OCI-LY1 (cell line): ENCODE measurements around the gene TRPV6.

ENCODE experiments used
- H2AFZ ChIP-seq: fragments of 200-600 bp; sonication (generic), shearing (Covaris generic); 2 replicates; pipeline ENCODE4 v1.6.0; 2014; ENCODE audit warnings: antibody characterized with exemption, mild to moderate bottlenecking, low read length
- H3F3A ChIP-seq: fragments of 200-600 bp; sonication (generic), shearing (Covaris generic); 2 replicates; pipeline ENCODE4 v1.6.0; 2014; ENCODE audit warnings: mild to moderate bottlenecking, antibody characterized with exemption, low read length, moderate library complexity; ENCODE audit not compliant: insufficient read depth
- H3K27ac ChIP-seq: fragments of 200-600 bp; sonication (generic); 2 replicates; pipeline ENCODE4 v1.5.1; 2014; ENCODE audit warnings: low read length, mixed run types, mild to moderate bottlenecking, low read depth; ENCODE audit not compliant: poor library complexity, severe bottlenecking
- H3K27me3 ChIP-seq: fragments of 200-600 bp; sonication (generic); 2 replicates; pipeline ENCODE4 v1.6.0; 2014; ENCODE audit warnings: antibody characterized with exemption, mild to moderate bottlenecking, low read length, moderate library complexity; ENCODE audit not compliant: insufficient read depth
- H3K36me3 ChIP-seq: fragments of 200-600 bp; sonication (generic); 2 replicates; pipeline ENCODE4 v1.6.1; 2014; ENCODE audit warnings: mild to moderate bottlenecking, antibody characterized with exemption, low read length, moderate library complexity, mixed read lengths; ENCODE audit not compliant: insufficient read depth
- H3K4me1 ChIP-seq: fragments of 200-600 bp; sonication (generic); 2 replicates; pipeline ENCODE4 v1.5.1; 2014; ENCODE audit warnings: mild to moderate bottlenecking, low read length, moderate library complexity; ENCODE audit not compliant: insufficient read depth, severe bottlenecking
- H3K4me2 ChIP-seq: fragments of 200-600 bp; sonication (generic), shearing (Covaris generic); 2 replicates; pipeline ENCODE4 v1.6.1; 2014; ENCODE audit warnings: low read length
- H3K4me3 ChIP-seq: fragments of 200-600 bp; sonication (generic); 2 replicates; pipeline ENCODE4 v1.5.1; 2014; ENCODE audit warnings: low read length, low read depth, mild to moderate bottlenecking, mixed read lengths; ENCODE audit not compliant: poor library complexity, severe bottlenecking
- H3K79me2 ChIP-seq: fragments of 200-600 bp; shearing (Covaris generic); 2 replicates; pipeline ENCODE4 v1.6.1; 2016; ENCODE audit warnings: mixed run types, low read length, mixed read lengths; ENCODE audit not compliant: insufficient read depth
- H3K9ac ChIP-seq: fragments of 200-600 bp; sonication (generic), shearing (Covaris generic); 2 replicates; pipeline ENCODE4 v1.6.1; 2014; ENCODE audit warnings: mild to moderate bottlenecking, low read length, mixed read lengths
- H3K9me2 ChIP-seq: fragments of 200-600 bp; sonication (generic), shearing (Covaris generic); 2 replicates; pipeline ENCODE4 v1.6.1; 2014; ENCODE audit warnings: low read depth, mild to moderate bottlenecking, low read length, mixed read lengths
- H3K9me3 ChIP-seq: fragments of 200-600 bp; shearing (Covaris generic); 2 replicates; pipeline ENCODE4 v1.6.1; 2014; ENCODE audit warnings: low read length, mixed read lengths
- H4K20me1 ChIP-seq: fragments of 200-600 bp; sonication (generic), shearing (Covaris generic); 2 replicates; pipeline ENCODE4 v1.6.0; 2016; ENCODE audit warnings: mild to moderate bottlenecking, low read length; ENCODE audit not compliant: insufficient read depth
- CTCF ChIP-seq: fragments of 200-600 bp; sonication (generic), shearing (Covaris generic); IDR thresholded peaks from 2 replicates; pipeline ENCODE4 v1.5.1; 2017; ENCODE audit warnings: mild to moderate bottlenecking, antibody characterized with exemption, low read length, moderate library complexity, mixed read lengths
- EZH2 ChIP-seq: fragments of 200-600 bp; sonication (generic), shearing (Covaris generic); IDR thresholded peaks from 2 replicates; pipeline ENCODE4 v1.8.0; 2017; ENCODE audit warnings: borderline replicate concordance, mixed run types, mild to moderate bottlenecking, antibody characterized with exemption, low read length, moderate library complexity, mixed read lengths

The TRPV6 gene

GRCh38 chr7:142881586-142882337, 3.8 kb downstream of the TRPV6 start:
- Histone ChIP-seq H3K36me3 (no peaks in the 10 kb centered on the region), H3K9me3 (no peaks in the 10 kb centered on the region), H2AFZ (no peak overlapping the region), H3K9me2 (no peaks in the 10 kb centered on the region), H4K20me1 (no peaks in the 10 kb centered on the region), H3K9ac (no peak overlapping the region), H3K27me3 (no peaks in the 10 kb centered on the region; the same call in none of the 2 replicates), H3K4me3 (no peak overlapping the region), H3K27ac (no peak overlapping the region), H3K4me1 (no peaks in the 10 kb centered on the region), H3K79me2 (no peaks in the 10 kb centered on the region), H3F3A (no peaks in the 10 kb centered on the region), H3K4me2 (no peak overlapping the region)
- TF ChIP-seq EZH2 (no peak), CTCF (no peak)

- H3K27ac ChIP-seq = no peak overlapping the region
- H4K20me1 ChIP-seq = no peaks in the 10 kb centered on the region
- H2AFZ ChIP-seq = no peak overlapping the region
- no peaks in the 10 kb centered on the region for H3K4me1 ChIP-seq
- H3K27me3 ChIP-seq = no peaks in the 10 kb centered on the region; the same call in 1 of the 2 replicates
- H3K36me3 ChIP-seq = no peaks in the 10 kb centered on the region
- H3K4me2 ChIP-seq = no peak overlapping the region
- no peaks in the 10 kb centered on the region for H3F3A ChIP-seq
- TF ChIP-seq EZH2 (no peak), CTCF (peak; percentile 91)
- no peak overlapping the region for H3K9ac ChIP-seq
- H3K79me2 ChIP-seq = no peaks in the 10 kb centered on the region
- H3K4me3 ChIP-seq = no peak overlapping the region
- no peaks in the 10 kb centered on the region for H3K9me3 ChIP-seq
- H3K9me2 ChIP-seq = no peaks in the 10 kb centered on the region
Observed at GRCh38 chr7:142880876-142881505, 4.6 kb downstream of the TRPV6 start.

GRCh38 chr7:142879060-142879459, 6.5 kb downstream of the TRPV6 start:
- no peaks in the 10 kb centered on the region for H3K79me2 ChIP-seq
- no peak overlapping the region for H2AFZ ChIP-seq
- no peaks in the 10 kb centered on the region for H4K20me1 ChIP-seq
- H3K36me3 ChIP-seq = no peaks in the 10 kb centered on the region
- TF ChIP-seq EZH2 (no peak), CTCF (no peak)
- no peak overlapping the region for H3K9ac ChIP-seq
- no peak overlapping the region for H3K4me3 ChIP-seq
- no peaks in the 10 kb centered on the region for H3K9me2 ChIP-seq
- no peaks in the 10 kb centered on the region for H3K9me3 ChIP-seq
- H3K4me2 ChIP-seq = no peak overlapping the region
- no peak overlapping the region for H3K27ac ChIP-seq
- H3F3A ChIP-seq = no peaks in the 10 kb centered on the region
- no peaks in the 10 kb centered on the region for H3K4me1 ChIP-seq
- H3K27me3 ChIP-seq = no peaks in the 10 kb centered on the region; the same call in 1 of the 2 replicates
